Activated T-cell treated with anti-CD3 and anti-CD28 coated beads, Interleukin-2, amount 50 U/mL, for 4 hours (primary cell): ENCODE measurements around the gene OPTC. TPM values are rescaled to one million over a fixed set of nuclear protein-coding genes. Genes with fewer than 3 reads are reported as not detected.
"Not testable (repeated sequence)": the region's sequence is repeated elsewhere in the genome, so short reads cannot be mapped to it uniquely, and the experiment has no call there.

Experiments used
- ATAC-seq, 2 donors: fragments of 200-7000 bp; cut with Tn5 transposase; one replicate each; pipeline ENCODE4 v1.10.0; 2021
- DNase-seq: peaks from one replicate; pipeline ENCODE4 v3.0.0-alpha.2; 2020
- H3K27me3 Mint-ChIP-seq: one replicate; pipeline ENCODE4 v1.8.0; 2021; ENCODE audit warnings: low read depth, mixed read lengths
- H3K36me3 Mint-ChIP-seq: one replicate; pipeline ENCODE4 v1.8.0; 2022; ENCODE audit warnings: mixed read lengths; ENCODE audit not compliant: insufficient read depth
- H3K4me1 Mint-ChIP-seq: one replicate; pipeline ENCODE4 v1.8.0; 2021; ENCODE audit warnings: low read depth, mixed read lengths
- H3K4me3 Mint-ChIP-seq: one replicate; pipeline ENCODE4 v1.8.0; 2021; ENCODE audit warnings: mild to moderate bottlenecking, moderate library complexity, mixed read lengths
- H3K9me3 Mint-ChIP-seq: one replicate; pipeline ENCODE4 v1.8.0; 2021; ENCODE audit warnings: mixed read lengths
- total RNA-seq, 3 donors: library from RNA; stranded (reverse); gene quantifications; one replicate each; pipeline ENCODE4 v1.2.1, GENCODE V29; 2021

Gene OPTC
- total RNA-seq, 3 donors from 2014 or later: not detected

- no peak for ATAC-seq
- Mint-ChIP-seq H3K4me1 (peaks cover 28% of the 10 kb centered on the region), H3K36me3 (no peaks in the 10 kb centered on the region), H3K9me3 (no peaks in the 10 kb centered on the region), H3K4me3 (no peak overlapping the region), H3K27me3 (peaks cover 3% of the 10 kb centered on the region)
- DNase-seq: no peak
Measured at GRCh38 chr1:203511513-203511912, 17.6 kb downstream of the OPTC start.

- no peaks in the 10 kb centered on the region for H3K36me3 Mint-ChIP-seq
- no peaks in the 10 kb centered on the region for H3K9me3 Mint-ChIP-seq
- peaks cover 28% of the 10 kb centered on the region for H3K4me1 Mint-ChIP-seq
Measured at GRCh38 chr1:203511930-203512329, 18.0 kb downstream of the OPTC start.

GRCh38 chr1:203512517-203512847, 18.5 kb downstream of the OPTC start:
- H3K27me3 Mint-ChIP-seq: peaks cover 3% of the 10 kb centered on the region
- ATAC-seq: peak; percentile 5 to 19
- peaks cover 28% of the 10 kb centered on the region for H3K4me1 Mint-ChIP-seq
- no peak for DNase-seq
- H3K4me3 Mint-ChIP-seq: no peak overlapping the region
- no peaks in the 10 kb centered on the region for H3K36me3 Mint-ChIP-seq
- no peaks in the 10 kb centered on the region for H3K9me3 Mint-ChIP-seq

More at GRCh38 chr1:203511930-203512329, 18.0 kb downstream of the OPTC start:
- Mint-ChIP-seq H3K4me3 (no peak overlapping the region), H3K27me3 (peaks cover 3% of the 10 kb centered on the region)
- DNase-seq: no peak
- ATAC-seq: no peak

DNA sequence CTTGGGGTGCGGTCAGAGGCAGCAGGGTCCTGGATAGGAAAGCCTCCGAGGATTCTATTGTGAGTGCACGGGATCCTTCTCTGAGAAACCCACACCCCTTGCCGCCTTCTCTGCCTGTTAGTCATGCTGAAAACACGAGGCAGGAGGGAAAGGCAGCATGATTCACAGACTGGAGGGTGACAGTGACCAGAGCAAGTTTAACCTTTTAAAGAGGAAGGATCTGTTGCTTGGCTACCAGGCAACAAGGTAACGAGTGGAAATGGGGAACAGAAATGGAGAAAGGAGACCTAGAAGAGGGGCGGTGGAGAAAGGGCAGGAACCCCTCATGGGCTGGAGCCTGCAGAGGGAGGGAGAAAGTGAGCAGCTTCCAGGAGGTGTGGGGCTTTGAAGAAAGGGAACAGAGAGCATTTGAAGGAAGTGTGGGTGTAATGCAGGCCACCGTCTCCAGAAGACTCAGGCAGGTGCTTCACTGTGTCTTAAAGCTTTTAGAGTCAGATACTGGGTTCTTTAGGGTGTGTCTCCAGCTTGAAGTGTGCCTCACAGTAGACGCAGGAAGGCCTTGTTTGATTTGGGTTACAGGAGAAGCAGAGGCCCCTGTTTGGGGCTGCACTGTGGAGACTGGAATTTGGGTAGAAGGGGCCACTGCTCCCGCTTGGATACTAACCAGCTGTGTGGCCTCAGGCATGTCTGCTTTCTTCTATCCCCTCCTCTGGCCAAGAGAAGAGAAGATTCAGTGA, 19.1 kb downstream of the OPTC start:
- ATAC-seq (peak; percentile 84 to 86), DNase-seq (peak; percentile 33)
- H3K9me3 Mint-ChIP-seq: no peaks in the 10 kb centered on the region
- H3K4me1 Mint-ChIP-seq: peaks cover 28% of the 10 kb centered on the region
- peak overlapping the region; percentile 27 for H3K4me3 Mint-ChIP-seq
- H3K27me3 Mint-ChIP-seq: peaks cover 3% of the 10 kb centered on the region
- no peaks in the 10 kb centered on the region for H3K36me3 Mint-ChIP-seq

DNA sequence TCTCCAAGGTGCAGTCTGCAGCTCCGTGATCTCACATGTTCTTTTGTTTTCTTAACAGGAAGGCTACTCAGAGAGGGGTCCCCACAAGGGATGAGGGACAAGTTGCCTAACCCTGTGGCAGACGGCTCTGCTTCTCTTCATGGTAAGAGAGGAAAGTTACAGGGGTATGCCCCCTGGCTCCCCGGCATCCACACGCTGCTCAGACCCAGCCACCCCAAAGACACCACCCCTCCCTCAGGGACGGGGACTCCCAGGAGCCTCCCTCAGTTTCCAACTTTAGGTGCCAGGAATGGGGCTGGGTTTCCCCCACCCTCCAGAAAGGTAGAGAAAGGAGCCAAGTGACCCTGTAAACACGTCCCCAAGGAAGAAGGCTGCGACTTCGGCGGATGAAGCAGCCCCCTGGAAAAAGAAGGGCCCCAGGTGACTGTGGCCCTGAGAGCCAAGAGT, 19.7 kb downstream of the OPTC start:
- DNase-seq (no peak), ATAC-seq (no peak)
- Mint-ChIP-seq H3K4me1 (peaks cover 28% of the 10 kb centered on the region), H3K36me3 (no peaks in the 10 kb centered on the region), H3K4me3 (no peak overlapping the region), H3K9me3 (no peaks in the 10 kb centered on the region), H3K27me3 (peaks cover 3% of the 10 kb centered on the region)

GRCh38 chr1:203516184-203516583, 22.2 kb downstream of the OPTC start:
- Mint-ChIP-seq H3K4me1 (peaks cover 28% of the 10 kb centered on the region), H3K27me3 (peaks cover 3% of the 10 kb centered on the region), H3K36me3 (no peaks in the 10 kb centered on the region), H3K9me3 (no peaks in the 10 kb centered on the region), H3K4me3 (no peak overlapping the region)
- no peak for DNase-seq
- ATAC-seq: no peak

- H3K9me3 Mint-ChIP-seq: no peaks in the 10 kb centered on the region
- no peak for DNase-seq
- no peak overlapping the region for H3K4me3 Mint-ChIP-seq
- ATAC-seq: no peak
- no peaks in the 10 kb centered on the region for H3K36me3 Mint-ChIP-seq
- H3K4me1 Mint-ChIP-seq: peaks cover 28% of the 10 kb centered on the region
- H3K27me3 Mint-ChIP-seq: peaks cover 3% of the 10 kb centered on the region
Measured at GRCh38 chr1:203516906-203517305, 23.0 kb downstream of the OPTC start.

- Mint-ChIP-seq H3K27me3 (peaks cover 3% of the 10 kb centered on the region), H3K36me3 (no peaks in the 10 kb centered on the region), H3K4me1 (peaks cover 25% of the 10 kb centered on the region), H3K4me3 (no peak overlapping the region), H3K9me3 (no peaks in the 10 kb centered on the region)
- DNase-seq (no peak), ATAC-seq (no peak)
Measured at GRCh38 chr1:203517426-203518110, 23.6 kb downstream of the OPTC start.

GRCh38 chr1:203518139-203518538, 24.2 kb downstream of the OPTC start:
- not testable (repeated sequence) for ATAC-seq, H3K4me3 Mint-ChIP-seq, H3K9me3 Mint-ChIP-seq, H3K36me3 Mint-ChIP-seq, DNase-seq, H3K27me3 Mint-ChIP-seq
- peaks cover 19% of the 10 kb centered on the region for H3K4me1 Mint-ChIP-seq

GRCh38 chr1:203518541-203518940, 24.6 kb downstream of the OPTC start:
- peaks cover 15% of the 10 kb centered on the region for H3K4me1 Mint-ChIP-seq
- DNase-seq (no peak), ATAC-seq (no peak)
- H3K9me3 Mint-ChIP-seq: no peaks in the 10 kb centered on the region
- H3K4me3 Mint-ChIP-seq: no peak overlapping the region
- H3K36me3 Mint-ChIP-seq: no peaks in the 10 kb centered on the region
- H3K27me3 Mint-ChIP-seq: no peaks in the 10 kb centered on the region

GRCh38 chr1:203519053-203519840, 25.3 kb downstream of the OPTC start:
- peaks cover 8% of the 10 kb centered on the region for H3K4me1 Mint-ChIP-seq
- H3K4me3 Mint-ChIP-seq: no peak overlapping the region
- DNase-seq: no peak
- no peaks in the 10 kb centered on the region for H3K27me3 Mint-ChIP-seq
- H3K9me3 Mint-ChIP-seq: no peaks in the 10 kb centered on the region
- no peak for ATAC-seq
- H3K36me3 Mint-ChIP-seq: no peaks in the 10 kb centered on the region

DNA sequence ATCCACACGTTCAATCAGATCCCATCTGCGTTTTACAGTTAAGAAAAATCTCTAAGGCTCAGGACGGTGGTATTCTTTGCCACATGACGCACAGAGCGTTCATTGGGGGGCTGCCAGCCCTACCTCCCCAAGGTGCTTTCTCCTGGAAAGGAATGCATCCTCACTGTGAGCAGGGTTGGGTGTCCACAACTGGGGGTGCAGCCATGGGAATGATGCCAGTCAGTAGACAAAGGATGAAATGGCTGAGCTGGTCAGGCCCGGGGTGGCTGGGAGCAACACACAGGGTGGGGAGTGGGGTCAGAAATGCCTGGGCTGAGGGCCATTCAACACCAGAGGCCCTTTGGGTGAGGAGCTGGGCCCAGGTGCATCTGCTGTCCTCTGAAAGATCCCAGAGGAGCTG, 25.9 kb downstream of the OPTC start:
- H3K4me3 Mint-ChIP-seq: no peak overlapping the region
- no peaks in the 10 kb centered on the region for H3K36me3 Mint-ChIP-seq
- H3K4me1 Mint-ChIP-seq: peaks cover 3% of the 10 kb centered on the region
- no peaks in the 10 kb centered on the region for H3K27me3 Mint-ChIP-seq
- ATAC-seq: no peak
- no peak for DNase-seq
- no peaks in the 10 kb centered on the region for H3K9me3 Mint-ChIP-seq

DNA sequence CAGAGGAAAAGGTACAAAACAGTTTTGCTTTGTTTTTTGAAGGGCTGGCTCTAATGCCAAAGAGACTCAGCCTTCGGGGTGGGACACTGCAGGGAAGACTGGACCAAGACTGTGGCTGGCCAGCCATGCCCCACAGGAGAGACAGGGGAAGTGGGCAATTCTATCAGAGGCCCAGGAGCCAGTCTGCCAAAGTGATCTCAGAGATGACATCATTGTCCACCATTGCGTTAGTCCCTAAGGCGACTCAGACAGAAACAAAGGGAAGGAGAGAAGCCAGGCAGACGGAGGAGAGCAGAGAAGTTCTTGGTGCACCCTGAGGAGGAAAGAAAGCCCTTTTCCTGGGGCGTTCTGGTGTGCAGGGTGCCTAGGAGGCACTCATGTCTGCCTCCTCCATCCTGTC, 26.4 kb downstream of the OPTC start:
- Mint-ChIP-seq H3K27me3 (no peaks in the 10 kb centered on the region), H3K9me3 (no peaks in the 10 kb centered on the region), H3K36me3 (no peaks in the 10 kb centered on the region), H3K4me3 (no peak overlapping the region), H3K4me1 (peaks cover 2% of the 10 kb centered on the region)
- DNase-seq (no peak), ATAC-seq (no peak)

DNA sequence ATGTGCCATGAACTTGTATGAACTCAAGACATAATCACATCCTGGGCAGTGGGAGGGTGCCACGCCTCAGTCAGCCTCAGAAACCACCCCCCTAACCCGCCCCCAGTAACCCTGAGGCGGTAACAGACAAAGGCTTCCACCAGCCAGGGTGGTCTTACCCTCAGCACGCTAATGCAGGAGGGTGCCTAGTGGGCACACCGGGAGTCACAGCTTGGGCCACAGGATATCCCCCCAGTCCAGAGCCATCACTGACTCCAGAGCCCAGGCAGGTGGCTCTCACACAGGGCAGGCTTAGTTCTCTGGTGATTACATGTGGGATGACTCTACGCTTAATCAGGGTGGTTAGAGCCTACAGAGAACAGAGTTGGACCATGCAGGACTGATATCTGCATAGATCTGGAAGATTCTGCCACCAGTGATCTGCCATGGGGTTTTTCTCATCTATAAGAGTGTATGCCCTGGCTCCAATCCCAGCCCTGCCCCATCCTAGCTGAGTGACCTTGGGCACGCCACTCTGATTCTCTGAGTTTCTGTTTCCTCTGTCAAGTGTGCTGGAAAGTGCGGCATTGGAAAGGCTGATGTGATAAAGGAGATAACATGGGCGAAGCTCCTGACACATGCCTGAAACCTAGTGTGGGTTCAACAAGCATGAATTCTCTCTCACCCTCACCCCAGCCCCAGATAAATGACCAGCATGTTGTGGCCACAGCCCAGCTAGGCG, 27.3 kb downstream of the OPTC start:
- no peak for ATAC-seq
- Mint-ChIP-seq H3K4me3 (no peak overlapping the region), H3K27me3 (no peaks in the 10 kb centered on the region), H3K36me3 (no peaks in the 10 kb centered on the region), H3K4me1 (no peaks in the 10 kb centered on the region), H3K9me3 (no peaks in the 10 kb centered on the region)
- no peak for DNase-seq
